Endodermal cell (in vitro differentiated cells): ENCODE results near the gene DLG2. TPM values are rescaled to one million over a fixed set of nuclear protein-coding genes. Genes with fewer than 3 reads are reported as not detected.
"Not testable (repeated sequence)": the region's sequence is repeated elsewhere in the genome, so short reads cannot be mapped to it uniquely, and the experiment has no call there.

ENCODE experiments used
- DNase-seq: peaks from one replicate; pipeline ENCODE4 v3.0.0-alpha.2; 2017
- H3K27ac ChIP-seq: 2 replicates; pipeline ENCODE4 v1.5.1; 2013; ENCODE audit warnings: mild to moderate bottlenecking, low read depth, low read length, moderate library complexity
- H3K27me3 ChIP-seq: 2 replicates; pipeline ENCODE4 v1.6.1; 2013; ENCODE audit warnings: mild to moderate bottlenecking, low read length, moderate library complexity; ENCODE audit not compliant: insufficient read depth, control insufficient read depth, poor library complexity, severe bottlenecking
- H3K36me3 ChIP-seq: 2 replicates; pipeline ENCODE4 v1.7.0; 2013; ENCODE audit warnings: mild to moderate bottlenecking, low read length, moderate library complexity; ENCODE audit not compliant: control insufficient read depth, insufficient read depth
- H3K4me1 ChIP-seq: one replicate; pipeline ENCODE4 v1.7.0; 2013; ENCODE audit warnings: low read length; ENCODE audit not compliant: control insufficient read depth, insufficient read depth
- H3K4me3 ChIP-seq: 2 replicates; pipeline ENCODE4 v1.5.1; 2013; ENCODE audit warnings: mild to moderate bottlenecking, low read length, moderate library complexity
- H3K9ac ChIP-seq: 2 replicates; pipeline ENCODE4 v1.6.1; 2013; ENCODE audit warnings: mild to moderate bottlenecking, low read length, moderate library complexity; ENCODE audit not compliant: poor library complexity, severe bottlenecking; ENCODE audit errors: extremely low read depth
- H3K9me3 ChIP-seq: 2 replicates; pipeline ENCODE4 v1.6.1; 2013; ENCODE audit warnings: mild to moderate bottlenecking, low read length, moderate library complexity; ENCODE audit not compliant: control insufficient read depth
- H3K27ac Mint-ChIP-seq: 2 replicates; pipeline ENCODE4 v1.8.0; 2020; ENCODE audit warnings: mixed read lengths
- H3K27me3 Mint-ChIP-seq: 2 replicates; pipeline ENCODE4 v1.8.0; 2021; ENCODE audit warnings: mild to moderate bottlenecking, mixed read lengths; ENCODE audit not compliant: insufficient read depth
- H3K36me3 Mint-ChIP-seq: 2 replicates; pipeline ENCODE4 v1.8.0; 2020; ENCODE audit warnings: low read depth, mixed read lengths
- H3K4me1 Mint-ChIP-seq: 2 replicates; pipeline ENCODE4 v1.8.0; 2020; ENCODE audit warnings: mixed read lengths
- H3K4me3 Mint-ChIP-seq: 2 replicates; pipeline ENCODE4 v1.8.0; 2020; ENCODE audit warnings: mild to moderate bottlenecking, moderate library complexity, mixed read lengths
- H3K9me3 Mint-ChIP-seq: 2 replicates; pipeline ENCODE4 v1.8.0; 2020; ENCODE audit warnings: mild to moderate bottlenecking, mixed read lengths
- CTCF ChIP-seq: fragments of 200-600 bp; sonication (generic); conservative IDR thresholded peaks from 2 replicates; pipeline ENCODE4 v1.5.0; 2021; ENCODE audit warnings: antibody characterized with exemption, mild to moderate bottlenecking
- WGBS, 2 experiments: methylation state at CpG; one replicate each; pipeline versions ENCODE4 v1.1.5 to v1.1.7; 2013; ENCODE audit warnings: missing lambda C conversion rate in 2 of 2, mixed read lengths in 1 of 2; ENCODE audit not compliant: insufficient coverage in 1 of 2, insufficient read length in 1 of 2; 5-methylcytosine and 5-hydroxymethylcytosine counted together
- total RNA-seq, 2 donors: library from RNA; stranded (reverse); fragmentation: NEBNext Ultra II Directional in 1 of 2; extraction: Animal tissue kit (Norgen Biotek cat#: 25700) in 1 of 2; gene quantifications; 2 replicates in 1 of 2; 3 replicates in 1 of 2; pipeline ENCODE4 v1.2.1, GENCODE V29; 2021

DLG2 gene
- total RNA-seq, 2 donors from 2014 or later: 9.6 to 10.6 TPM

GRCh38 chr11:84847842-84848241, 779.3 kb downstream of the DLG2 start:
- peaks cover 4% of the 10 kb centered on the region for H3K4me1 Mint-ChIP-seq
- TF ChIP-seq CTCF: no peak
- no peaks in the 10 kb centered on the region for H3K36me3 Mint-ChIP-seq
- no peaks in the 10 kb centered on the region for H3K27me3 Mint-ChIP-seq
- Histone ChIP-seq H3K27ac (no peak overlapping the region), H3K9me3 (no peaks in the 10 kb centered on the region), H3K9ac (no peak overlapping the region), H3K27me3 (no peaks in the 10 kb centered on the region), H3K4me1 (no peaks in the 10 kb centered on the region), H3K36me3 (no peaks in the 10 kb centered on the region), H3K4me3 (no peak overlapping the region)
- H3K4me3 Mint-ChIP-seq: no peak overlapping the region
- no peak for DNase-seq
- H3K27ac Mint-ChIP-seq: no peak overlapping the region
- 80 to 95% methylated on average over 3 to 4 of the region's 4 CpGs for WGBS, 2 experiments
- H3K9me3 Mint-ChIP-seq: no peaks in the 10 kb centered on the region

- H3K27ac ChIP-seq, H3K4me3 ChIP-seq, H3K9ac ChIP-seq, H3K36me3 Mint-ChIP-seq, H3K9me3 Mint-ChIP-seq, H3K36me3 ChIP-seq, H3K4me1 ChIP-seq, H3K4me3 Mint-ChIP-seq, DNase-seq, H3K27me3 ChIP-seq, H3K4me1 Mint-ChIP-seq, H3K27ac Mint-ChIP-seq, H3K9me3 ChIP-seq, H3K27me3 Mint-ChIP-seq: not testable (repeated sequence)
- WGBS, 2 experiments: no CpG with 5 or more reads among the region's 1 CpG
Measured at GRCh38 chr11:84840201-84840600, 786.9 kb downstream of the DLG2 start.

GRCh38 chr11:84837402-84838069, 789.6 kb downstream of the DLG2 start:
- WGBS, 2 experiments: 96% methylated on average over 3 of the region's 3 CpGs; no CpG with 5 or more reads in 1 of the 2 experiments
- Histone ChIP-seq H3K9me3 (no peaks in the 10 kb centered on the region), H3K4me1 (no peaks in the 10 kb centered on the region), H3K27me3 (no peaks in the 10 kb centered on the region), H3K4me3 (no peak overlapping the region), H3K27ac (no peak overlapping the region), H3K36me3 (no peaks in the 10 kb centered on the region), H3K9ac (no peak overlapping the region)
- Mint-ChIP-seq H3K4me3 (no peak overlapping the region), H3K36me3 (no peaks in the 10 kb centered on the region), H3K4me1 (no peaks in the 10 kb centered on the region), H3K27me3 (no peaks in the 10 kb centered on the region), H3K27ac (no peak overlapping the region), H3K9me3 (peaks cover 9% of the 10 kb centered on the region)
- DNase-seq: no peak
- TF ChIP-seq CTCF: no peak

GRCh38 chr11:84836371-84836770, 790.8 kb downstream of the DLG2 start:
- Histone ChIP-seq H3K9me3 (no peaks in the 10 kb centered on the region), H3K4me1 (no peaks in the 10 kb centered on the region), H3K36me3 (no peaks in the 10 kb centered on the region), H3K9ac (no peak overlapping the region), H3K27me3 (no peaks in the 10 kb centered on the region), H3K4me3 (no peak overlapping the region), H3K27ac (no peak overlapping the region)
- peaks cover 9% of the 10 kb centered on the region for H3K9me3 Mint-ChIP-seq
- peaks cover 3% of the 10 kb centered on the region for H3K4me1 Mint-ChIP-seq
- no peaks in the 10 kb centered on the region for H3K36me3 Mint-ChIP-seq
- DNase-seq: no peak
- H3K4me3 Mint-ChIP-seq: no peak overlapping the region
- no peak overlapping the region for H3K27ac Mint-ChIP-seq
- no peak for TF ChIP-seq CTCF
- H3K27me3 Mint-ChIP-seq: no peaks in the 10 kb centered on the region
